ENCODE measurements around the gene CMIP.

The CMIP gene

DNA sequence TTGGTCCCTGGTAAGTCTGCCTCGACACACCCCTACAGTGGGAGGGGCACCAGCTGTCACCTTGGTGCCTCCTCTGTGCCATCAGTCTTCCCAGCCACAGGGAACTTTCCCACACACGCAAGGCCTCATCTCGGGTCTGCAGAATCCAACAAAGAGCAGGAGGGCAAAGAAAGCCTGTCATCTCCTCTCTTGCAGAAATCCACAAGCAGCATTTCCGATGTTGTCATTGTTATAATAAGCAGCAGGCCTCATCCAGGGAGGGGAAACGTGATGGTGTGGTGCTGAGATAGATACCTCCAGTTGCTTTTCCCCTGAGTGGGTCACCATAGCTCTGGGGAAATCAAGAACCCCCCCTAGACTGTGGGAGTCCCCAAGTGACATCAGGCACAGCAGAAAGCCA, 110.4 kb downstream of the CMIP start:
- no peak for DNase-seq

DNA sequence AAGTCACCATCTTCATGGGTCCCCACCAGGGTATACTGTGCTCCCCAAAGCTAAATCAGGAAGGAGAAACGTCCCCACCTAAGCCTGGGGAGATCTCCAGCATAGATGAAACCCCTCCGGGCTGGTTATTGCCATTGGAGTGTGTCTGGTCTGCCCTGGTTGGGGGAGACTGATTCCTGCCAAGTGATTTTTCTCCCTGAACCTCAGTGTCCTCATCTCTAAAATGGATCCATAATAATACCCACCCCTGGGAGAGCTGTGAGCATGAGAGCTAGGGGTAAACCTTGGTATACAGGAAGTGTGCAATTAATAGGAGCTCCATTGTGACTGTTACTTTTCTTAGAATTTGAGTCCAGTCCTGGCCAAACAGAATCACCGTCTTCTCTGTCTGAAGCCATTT, 111.1 kb downstream of the CMIP start:
- no peak for DNase-seq

DNA sequence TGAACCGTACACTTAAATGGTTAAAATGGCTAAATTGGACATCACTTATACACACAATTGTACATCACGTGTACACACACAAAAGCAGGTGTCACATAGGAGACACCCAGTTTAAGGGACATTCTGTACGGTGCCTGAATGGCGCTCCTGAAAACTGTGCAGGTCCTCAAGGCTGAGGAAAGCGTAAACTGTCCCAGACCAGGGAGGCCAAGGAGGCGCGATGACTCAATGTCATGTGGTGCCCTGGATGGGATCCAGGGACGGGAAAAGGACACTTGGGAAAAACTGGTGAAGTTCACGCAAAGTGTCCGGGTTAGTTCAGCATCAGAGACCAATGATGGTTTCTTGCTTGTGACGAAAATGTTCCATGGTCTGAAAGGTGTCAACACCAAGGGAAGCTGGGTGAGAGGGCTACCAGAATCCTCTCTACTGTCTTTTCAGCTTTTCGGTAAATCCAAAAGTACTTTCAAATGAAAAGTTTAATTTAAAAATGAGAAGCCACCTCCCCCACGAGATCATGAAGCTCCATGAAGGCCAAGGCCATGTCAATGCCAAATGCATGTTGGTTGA, 112.2 kb downstream of the CMIP start:
- DNase-seq: no peak

DNA sequence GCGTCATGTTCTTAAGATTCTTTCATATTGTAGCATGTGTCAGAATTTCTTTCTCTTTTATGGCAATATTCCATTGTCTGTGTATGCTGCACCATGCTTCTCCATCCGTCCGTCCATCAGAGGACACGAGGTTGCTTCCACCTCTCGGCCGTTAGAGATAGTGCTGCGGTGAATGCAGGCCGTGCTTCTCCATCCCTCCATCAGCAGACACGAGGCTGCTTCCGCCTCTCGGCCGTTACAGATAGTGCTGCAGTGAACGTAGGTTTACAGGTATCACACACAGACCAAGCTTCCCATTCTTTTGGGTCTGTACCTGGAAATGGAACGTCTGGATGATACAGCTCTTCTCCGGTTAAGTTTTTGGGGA, 113.5 kb downstream of the CMIP start:
- DNase-seq: no peak

DNA sequence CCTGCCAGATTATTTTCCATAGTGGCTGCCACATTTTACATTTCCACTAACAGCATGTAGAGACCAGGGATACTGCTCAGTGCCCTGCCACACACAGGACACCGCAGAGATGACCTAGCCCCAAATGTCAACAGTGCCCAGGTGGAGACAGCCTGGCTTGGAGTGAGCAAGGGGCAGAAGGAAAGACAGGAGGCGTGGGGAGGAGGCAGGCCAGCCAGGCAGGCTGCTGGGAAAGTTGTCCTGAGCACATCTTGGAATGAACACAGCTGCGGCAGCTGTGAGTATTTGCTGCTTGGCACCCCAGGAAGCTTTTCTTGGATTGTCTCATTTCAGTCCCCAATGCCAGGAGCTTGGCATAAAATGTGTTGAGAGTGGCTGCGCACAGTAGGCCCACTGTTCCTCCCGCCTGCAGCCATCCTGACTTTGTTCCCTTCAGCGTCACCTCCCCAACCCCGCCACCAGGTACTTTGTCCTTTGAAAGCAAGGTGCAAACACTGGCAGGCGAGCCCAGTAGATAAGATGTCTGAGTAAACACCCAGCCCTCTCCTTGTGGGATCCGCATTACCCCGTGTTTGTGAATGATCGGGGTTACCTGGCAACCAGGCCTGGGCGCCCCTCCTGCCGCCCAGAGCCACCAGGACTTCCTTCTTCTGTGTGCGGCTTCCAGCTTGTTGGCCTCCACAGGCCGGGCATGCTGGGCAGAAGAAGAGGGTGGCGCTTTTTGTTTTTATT, 114.0 kb downstream of the CMIP start:
- DNase-seq: no peak

DNA sequence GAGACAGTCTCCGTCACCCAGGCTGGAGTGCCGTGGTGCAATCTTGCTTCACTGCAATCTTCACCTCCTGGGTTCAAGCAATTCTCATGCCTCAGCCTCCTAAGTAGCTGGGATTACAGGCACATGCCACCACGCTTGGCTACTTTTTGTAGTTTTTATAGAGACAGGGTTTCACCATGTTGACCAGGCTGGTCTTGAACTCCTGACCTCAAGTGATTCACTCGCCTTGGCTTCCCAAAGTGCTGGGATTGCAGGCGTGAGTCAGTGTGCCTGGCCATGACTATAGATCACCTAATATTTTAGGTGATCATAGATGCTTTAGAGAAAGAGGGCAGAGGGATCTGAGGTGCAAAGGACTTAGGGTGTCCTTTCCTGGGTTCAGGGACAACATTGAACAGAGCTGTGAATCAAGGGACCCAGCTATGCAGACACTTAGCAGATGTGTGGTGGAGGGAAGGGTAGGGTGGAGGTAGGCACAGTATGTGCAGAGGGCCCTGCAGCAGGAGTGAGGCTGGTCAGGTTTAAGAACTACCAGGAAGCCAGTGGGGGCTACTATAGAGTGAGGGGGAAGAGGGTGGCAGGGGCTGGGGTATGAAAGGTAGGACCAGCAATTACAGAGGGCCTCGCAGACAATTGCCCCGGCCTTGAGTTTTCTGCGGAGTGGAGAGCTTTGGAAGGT, 116.5 kb downstream of the CMIP start:
- DNase-seq: no peak

DNA sequence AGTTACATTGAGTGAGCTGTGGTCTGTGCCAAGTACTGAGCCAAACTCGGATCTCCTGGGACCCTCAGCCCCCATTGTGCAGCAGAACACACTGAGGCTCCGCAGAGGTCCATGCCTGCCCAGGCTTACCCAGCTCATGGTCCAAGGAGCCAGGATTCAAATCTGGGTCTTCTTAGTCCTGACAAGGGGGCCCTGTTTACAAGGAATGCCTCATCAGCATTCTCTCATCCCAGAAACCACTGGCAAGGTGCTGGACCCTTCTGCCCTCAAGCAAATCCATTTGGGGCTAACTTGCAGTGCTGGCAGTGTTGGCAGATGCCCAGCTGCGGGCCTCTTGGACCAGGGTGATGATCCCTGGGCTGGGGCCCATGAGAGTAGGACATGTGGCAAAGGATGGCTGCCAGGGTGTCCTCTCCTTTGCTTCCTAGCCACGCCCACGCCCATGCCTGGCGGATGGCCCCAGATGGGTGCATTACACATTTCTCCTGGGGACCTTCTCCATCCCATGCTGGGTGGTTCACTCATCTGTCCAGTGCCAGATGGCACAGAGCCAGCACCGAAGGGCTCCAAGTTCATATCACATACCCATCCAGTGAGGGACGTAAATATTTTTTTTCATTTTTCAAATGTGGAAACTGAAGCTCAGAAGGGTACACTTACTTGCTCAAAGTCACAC, 117.7 kb downstream of the CMIP start:
- DNase-seq: no peak

DNA sequence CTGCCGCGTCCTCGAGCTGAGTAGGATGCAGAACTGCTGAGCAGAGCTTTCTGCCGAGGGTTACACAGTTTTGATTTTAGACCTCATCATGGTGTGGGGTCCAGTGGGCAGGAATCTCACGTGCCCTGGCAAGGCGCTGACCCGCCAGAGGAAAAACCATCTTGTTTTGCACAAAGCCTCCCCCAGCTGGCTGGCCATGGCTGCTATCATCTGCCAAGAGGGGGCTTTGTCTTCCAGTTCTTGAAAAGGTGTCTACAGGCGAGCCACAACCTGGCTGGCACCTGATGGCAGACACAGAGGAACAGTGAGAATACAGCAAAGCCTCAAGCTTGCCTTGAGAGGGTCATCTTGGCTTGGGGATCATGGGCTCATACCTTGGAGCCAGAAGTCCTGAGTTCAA, 118.3 kb downstream of the CMIP start:
- DNase-seq: no peak

DNA sequence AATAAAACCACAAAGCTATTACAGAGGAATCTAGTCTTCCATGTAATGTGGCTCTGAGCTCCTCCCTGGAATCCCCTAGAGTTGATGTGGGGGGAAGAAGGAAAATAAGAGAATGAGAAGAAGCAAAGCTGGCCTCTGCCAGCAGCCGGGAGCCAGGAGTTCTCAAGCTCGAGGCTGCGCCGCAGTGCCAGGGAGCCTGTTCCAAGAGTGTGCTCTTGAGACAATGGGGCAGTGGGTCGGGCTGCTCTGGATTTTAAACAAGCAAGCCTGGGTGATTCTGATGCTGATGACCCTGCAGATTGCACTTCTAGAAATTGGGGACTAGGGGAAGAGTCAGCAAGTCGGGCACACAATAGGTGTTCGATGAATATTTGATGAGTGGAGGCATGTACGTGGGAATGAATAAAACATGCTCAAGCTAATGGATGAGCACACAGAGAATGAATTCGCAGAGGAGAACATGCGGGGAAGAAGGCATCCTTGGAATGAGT, 119.9 kb downstream of the CMIP start:
- DNase-seq: no peak

DNA sequence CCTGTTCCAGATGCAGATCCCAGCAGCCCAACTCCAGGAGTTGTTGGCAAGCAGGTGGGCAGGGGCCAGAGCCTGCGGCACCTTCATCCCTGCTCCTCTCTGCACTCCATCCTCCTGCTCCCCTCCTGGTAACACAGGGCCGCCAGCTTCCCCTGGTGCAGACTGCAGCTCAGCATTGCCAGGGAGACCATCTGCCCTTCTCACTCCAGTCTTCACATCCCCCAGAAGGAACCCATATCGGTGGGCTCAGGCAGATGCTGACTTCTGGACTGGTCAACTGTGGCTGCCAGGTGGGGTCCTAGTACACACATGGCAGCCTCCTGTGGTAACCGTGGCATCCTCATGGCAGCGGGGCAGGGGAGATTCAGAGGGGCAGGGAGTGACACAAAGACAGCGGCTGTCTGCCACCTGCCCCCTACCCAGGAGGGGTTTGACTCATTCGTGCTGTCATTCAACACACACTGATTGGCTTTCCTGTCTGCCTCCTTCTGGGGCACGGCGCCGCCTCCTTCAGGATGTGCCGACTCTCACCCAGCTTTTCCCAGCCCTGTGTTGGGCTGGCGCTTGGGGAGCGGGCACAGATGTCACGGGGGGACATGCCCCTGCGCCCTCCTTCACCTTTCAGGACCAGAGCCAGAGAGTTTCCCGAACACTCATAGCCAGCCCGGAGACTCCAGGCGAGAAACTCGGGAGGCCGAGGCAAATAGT, 120.9 kb downstream of the CMIP start:
- no peak for DNase-seq

DNA sequence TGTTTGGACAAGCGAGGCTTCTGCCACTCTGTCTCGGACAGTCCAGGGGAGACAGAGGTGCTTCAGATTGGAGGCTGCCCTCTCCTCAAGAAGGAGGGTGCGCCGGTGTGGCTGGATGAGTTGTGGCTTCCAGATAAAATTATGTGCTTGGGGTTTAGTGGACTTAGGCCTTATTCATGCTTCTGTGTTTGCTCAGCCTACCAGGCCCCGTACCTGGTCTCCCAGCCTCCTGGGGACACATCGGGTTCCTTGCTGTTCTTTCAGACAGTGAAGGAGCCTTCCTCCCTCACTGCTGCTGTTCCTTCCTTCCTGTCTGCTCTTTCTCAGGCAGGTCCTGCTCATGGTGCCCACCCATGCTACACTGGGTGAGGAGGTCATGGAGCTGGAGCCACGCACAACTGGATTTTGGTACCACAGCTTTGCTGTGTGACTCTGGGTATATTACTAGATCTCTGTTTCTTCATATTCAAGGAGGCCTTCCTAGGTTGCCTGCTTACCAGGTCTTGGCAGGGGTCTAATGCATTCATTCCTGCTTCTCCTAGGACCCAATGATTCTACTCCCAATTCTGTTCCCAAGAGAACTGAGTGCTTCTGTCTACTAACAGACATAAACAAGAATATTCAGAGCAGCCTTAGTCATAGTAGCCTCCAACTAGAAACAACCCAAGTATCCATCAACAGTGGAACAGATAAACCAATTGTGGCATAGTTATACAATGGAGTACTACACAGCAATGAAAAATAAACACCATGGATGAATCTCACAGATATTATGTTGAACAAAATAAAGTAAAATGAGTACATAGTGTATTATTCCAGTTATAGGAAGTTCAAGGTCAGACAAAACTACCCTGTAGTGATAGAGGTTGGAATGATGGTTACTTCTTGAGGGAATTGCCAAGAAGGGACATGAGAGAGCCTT, 121.7 kb downstream of the CMIP start:
- no peak for DNase-seq

DNA sequence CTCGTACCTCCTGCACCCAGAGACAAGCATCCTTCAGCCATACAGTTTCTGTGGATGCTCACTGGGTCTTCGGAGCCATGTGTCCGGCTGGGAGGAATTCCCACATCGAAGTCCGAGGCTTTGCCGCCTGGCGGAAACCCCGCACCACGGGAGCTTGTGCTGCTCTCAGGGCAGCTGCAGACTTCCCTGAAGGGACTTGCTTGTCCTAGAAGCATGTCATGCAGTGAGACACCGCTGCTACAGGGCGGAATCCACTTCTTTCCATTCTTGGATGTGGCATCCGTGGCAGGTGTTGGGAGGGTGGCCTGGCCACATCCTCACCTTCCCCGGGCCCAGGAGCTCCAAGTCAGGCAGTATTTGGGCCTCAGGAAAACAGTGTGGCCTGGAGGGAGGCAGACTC, 122.5 kb downstream of the CMIP start:
- DNase-seq: no peak

DNA sequence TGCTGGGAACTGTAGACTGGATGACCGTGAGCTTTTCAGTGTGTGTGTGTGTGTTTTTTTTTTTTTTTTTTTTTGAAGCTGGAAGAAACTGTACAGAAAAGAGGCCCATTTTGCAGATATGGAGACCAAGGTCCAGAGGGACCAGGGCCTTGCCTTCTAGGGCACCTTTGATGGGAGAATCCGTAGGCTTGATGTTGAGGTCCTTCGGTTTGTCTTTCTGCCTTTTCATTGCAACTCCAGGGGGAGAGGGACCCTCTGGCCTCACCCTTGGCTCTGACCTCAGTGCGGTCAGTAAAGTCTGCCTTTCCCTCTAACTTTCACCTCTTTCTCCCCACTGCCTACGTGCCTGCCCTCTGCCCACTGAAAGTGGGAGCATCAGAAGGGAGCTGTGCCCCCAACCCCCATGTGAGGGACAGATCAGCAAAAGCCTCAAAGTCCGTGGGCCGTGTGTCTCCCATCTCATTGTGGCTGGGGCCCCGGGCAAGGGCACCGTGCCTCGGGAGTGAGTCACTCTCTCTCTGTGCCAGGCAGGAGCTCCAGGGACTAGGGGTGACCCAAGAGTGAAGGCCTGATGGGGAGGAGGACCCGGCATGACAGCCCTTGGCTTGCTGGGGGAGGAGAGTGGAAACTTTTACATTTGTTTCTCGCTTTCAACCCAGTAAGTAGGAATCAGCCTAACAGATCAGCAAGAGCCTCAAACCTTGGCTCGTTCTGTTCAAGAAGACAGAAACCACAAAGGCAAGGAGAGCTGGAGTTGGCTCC, 123.6 kb downstream of the CMIP start:
- no peak for DNase-seq

DNA sequence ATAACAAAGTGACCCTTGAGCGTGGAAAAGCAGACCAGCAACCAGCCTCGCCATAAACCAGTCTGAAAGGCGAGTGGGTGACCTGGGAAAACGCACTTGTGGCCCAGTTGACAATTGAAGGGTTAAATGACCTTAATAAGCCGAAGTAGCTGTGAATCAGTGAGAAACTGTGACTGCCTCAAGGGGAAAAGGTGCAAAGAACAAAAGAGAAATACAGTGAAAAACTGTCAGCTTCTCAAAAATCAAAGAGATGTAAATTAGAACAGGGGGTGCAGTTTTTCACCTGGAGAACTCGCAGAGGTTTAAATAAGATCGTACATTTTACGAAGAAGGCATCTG, 124.1 kb downstream of the CMIP start:
- no peak for DNase-seq

DNA sequence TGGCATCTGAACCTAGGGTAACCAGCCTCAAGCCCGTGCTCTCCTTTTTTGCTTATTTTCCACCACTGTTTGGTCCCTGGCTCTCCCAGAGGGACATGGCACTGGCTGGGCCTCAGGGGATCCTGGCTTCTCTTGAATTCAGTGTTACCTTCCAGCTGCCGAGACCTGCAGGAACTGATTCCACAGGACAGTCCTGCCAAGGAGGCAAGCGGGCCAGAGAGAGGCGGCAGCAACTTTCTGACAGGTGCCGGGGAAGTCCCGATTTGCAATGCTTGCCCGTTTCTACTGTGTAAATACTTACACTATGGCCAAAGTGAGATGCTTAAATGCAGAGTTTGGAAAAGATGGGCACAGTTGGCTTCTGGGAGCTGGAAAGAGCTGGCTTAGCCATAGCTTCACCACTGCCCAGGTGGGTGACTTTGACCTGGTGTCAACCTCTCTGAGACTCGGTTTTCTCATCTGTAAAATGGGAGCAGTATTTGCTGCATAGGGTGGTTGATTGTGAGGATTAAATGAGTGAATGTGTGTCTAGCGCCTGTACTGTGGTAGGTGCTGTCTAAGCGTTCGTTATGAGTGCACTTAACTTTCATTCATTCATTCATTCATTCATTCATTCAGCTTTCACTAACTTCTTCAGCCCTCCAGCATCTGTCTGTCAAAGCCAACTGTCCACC, 124.9 kb downstream of the CMIP start:
- DNase-seq: no peak

DNA sequence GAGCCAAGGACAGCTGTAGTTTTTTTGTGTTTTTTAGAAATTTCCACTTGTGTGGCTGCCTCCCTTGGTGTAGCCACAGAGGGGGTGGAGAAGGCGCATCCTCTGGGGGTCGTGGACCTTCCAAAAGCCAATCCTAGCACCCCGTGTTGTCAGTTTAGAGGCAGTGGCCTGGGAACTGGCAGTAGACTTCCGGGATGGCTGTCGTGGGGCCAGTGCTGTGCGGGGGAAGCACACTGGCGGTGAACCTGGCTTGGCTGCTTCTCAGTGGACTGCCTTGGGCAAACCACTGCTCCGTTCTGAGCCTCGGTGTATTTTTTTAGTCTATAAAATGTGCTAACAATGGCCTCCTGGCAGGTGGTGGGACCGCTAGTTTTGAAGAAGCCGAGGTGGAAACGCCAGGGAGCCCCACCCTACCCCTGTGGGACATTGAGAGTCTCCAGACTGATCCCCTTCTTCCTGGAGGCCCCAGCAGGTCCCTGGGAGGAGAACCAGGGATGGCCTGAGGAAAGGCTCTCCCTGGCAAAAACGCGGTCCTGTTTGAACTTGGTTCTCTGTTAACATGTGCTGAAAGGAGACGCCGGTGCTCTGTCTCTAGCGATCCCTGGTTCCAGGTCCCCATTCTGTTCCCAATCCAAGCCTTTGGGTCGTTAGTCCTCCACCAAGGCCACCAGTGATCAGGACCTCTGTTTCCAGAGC, 125.7 kb downstream of the CMIP start:
- no peak for DNase-seq

DNA sequence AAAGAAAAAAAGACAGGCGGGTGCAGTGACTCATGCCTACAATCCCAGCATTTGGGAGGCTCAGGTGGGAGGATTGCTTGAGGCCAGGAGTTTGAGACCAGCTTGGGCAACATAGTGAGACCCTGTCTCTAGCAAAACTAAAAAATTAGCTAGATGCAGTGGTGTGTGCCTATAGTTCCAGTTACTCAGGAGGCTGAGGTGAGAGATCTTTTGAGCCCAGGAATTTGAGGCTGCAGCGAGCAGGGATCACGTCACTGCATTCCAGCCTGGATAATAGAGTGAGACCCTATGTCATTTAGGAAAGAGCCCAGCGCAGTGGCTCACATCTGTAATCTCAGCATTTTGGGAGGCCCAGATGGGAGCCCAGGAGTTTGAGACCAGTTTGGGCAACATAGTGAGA, 126.6 kb downstream of the CMIP start:
- no peak for DNase-seq

DNA sequence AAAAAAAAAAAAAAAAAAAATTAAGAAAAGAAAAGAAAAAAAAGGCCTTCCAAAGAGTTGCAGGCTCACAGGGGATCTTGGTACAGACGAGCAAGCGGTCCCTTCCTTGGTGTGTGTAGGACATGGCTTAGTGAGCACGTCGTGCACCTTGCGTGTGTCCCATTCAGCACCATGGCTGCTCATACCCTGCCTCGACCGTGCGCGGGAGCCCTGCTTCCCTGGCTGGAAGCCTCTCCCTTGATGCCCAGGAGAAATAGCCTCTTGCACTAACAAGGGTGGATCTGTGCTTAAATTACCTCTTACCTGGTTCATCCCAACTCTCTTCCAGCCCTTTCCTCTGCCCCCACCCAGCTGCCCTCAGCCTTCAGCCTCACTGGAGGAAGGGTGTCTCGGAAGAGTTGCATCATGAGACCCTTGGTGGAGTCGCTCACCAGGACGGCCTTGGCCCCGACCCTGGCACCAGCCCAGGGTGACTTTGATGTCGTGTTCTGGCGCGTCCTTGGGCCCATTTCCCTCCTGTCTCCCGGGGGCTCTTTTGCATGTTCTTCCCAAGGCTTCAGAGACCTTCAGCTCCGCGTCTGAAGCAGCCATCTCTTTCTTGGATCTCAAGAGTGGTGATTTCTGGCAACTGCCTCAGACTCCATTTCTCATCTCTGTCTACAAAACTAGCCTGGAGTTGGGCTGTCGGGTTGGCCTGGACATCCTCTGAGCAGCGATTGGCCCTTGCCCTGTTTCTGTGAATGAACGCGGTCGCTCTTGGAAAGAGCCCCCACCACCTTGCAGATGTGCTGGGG, 127.2 kb downstream of the CMIP start:
- DNase-seq: no peak
